Effector memory CD4-positive, alpha-beta T cell (primary cell): ENCODE results near the gene VCAN.

Experiments used
- DNase-seq, 3 donors: peaks; one replicate each; pipeline ENCODE4 v3.0.0-alpha.2; 2020
- H3K27ac ChIP-seq: 2 replicates; pipeline ENCODE4 v1.7.0; 2013; ENCODE audit warnings: mild to moderate bottlenecking, low read length, moderate library complexity; ENCODE audit not compliant: insufficient read depth, poor library complexity, severe bottlenecking
- H3K27me3 ChIP-seq: replicated peaks from 2 replicates; pipeline ENCODE4 v1.7.0; 2013; ENCODE audit warnings: mild to moderate bottlenecking, low read length; ENCODE audit not compliant: insufficient read depth, control insufficient read depth, poor library complexity, severe bottlenecking
- H3K36me3 ChIP-seq: 2 replicates; pipeline ENCODE4 v1.7.0; 2013; ENCODE audit warnings: mild to moderate bottlenecking, low read length, moderate library complexity; ENCODE audit not compliant: control insufficient read depth, insufficient read depth
- H3K4me1 ChIP-seq: 2 replicates; pipeline ENCODE4 v1.7.0; 2013; ENCODE audit warnings: low read length, mild to moderate bottlenecking; ENCODE audit not compliant: control insufficient read depth, insufficient read depth, poor library complexity, severe bottlenecking
- H3K4me3 ChIP-seq: 2 replicates; pipeline ENCODE4 v1.7.0; 2013; ENCODE audit warnings: low read length, low read depth, mild to moderate bottlenecking; ENCODE audit not compliant: insufficient read depth, poor library complexity, severe bottlenecking
- H3K9me3 ChIP-seq: 2 replicates; pipeline ENCODE4 v1.7.0; 2013; ENCODE audit warnings: mild to moderate bottlenecking, low read length, moderate library complexity; ENCODE audit not compliant: control insufficient read depth

The VCAN gene

GRCh38 chr5:83513081-83513480 lies 41.5 kb downstream of the VCAN start:
- Histone ChIP-seq H3K27me3 (no peaks in the 10 kb centered on the region), H3K4me1 (no peaks in the 10 kb centered on the region), H3K9me3 (no peaks in the 10 kb centered on the region), H3K4me3 (no peak overlapping the region), H3K36me3 (no peaks in the 10 kb centered on the region), H3K27ac (no peak overlapping the region)
- DNase-seq: no peak

DNA sequence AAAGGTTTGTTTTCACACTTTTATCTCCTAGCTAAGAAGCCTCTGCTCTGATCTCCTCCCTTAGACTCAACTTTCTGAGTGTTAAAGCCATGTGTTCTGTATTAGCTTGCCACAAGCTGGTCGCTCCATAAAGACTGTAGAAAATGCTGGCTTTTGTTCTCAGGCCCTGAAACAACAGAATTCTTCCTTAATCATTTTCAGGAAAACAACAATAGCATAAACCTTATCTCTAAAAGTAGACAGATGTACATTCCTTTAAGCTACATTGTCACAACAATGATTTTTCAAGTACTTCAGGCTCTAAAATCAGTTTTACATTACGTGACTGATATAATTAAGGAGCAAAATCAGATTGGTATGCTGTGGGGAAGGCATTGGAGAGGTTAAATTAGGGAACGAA lies 41.9 kb downstream of the VCAN start:
- Histone ChIP-seq H3K4me1 (no peaks in the 10 kb centered on the region), H3K4me3 (no peak overlapping the region), H3K36me3 (no peaks in the 10 kb centered on the region), H3K27ac (no peak overlapping the region), H3K9me3 (no peaks in the 10 kb centered on the region), H3K27me3 (no peaks in the 10 kb centered on the region)
- DNase-seq: no peak

DNA sequence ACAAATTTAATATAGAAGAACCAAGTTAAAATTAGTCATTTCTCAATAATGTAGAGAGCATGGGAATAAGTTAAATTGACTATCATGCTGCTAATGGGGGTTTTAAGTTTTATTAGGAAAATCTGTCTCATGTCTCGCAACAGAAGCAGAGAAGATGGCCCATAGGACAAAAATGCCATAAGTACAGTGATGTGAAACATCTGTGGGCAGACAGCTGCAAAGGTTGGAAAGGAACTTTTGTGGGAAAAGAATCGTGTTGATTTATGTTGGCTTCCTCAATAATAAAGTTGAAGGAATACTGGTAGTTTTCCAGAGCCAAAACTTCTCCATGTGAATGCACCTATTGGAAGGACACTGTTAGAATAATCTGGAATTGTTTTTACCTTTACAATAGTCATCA lies 44.8 kb downstream of the VCAN start:
- Histone ChIP-seq H3K36me3 (no peaks in the 10 kb centered on the region), H3K27ac (no peak overlapping the region), H3K4me1 (no peaks in the 10 kb centered on the region), H3K9me3 (no peaks in the 10 kb centered on the region), H3K4me3 (no peak overlapping the region), H3K27me3 (no peaks in the 10 kb centered on the region)
- no peak for DNase-seq

DNA sequence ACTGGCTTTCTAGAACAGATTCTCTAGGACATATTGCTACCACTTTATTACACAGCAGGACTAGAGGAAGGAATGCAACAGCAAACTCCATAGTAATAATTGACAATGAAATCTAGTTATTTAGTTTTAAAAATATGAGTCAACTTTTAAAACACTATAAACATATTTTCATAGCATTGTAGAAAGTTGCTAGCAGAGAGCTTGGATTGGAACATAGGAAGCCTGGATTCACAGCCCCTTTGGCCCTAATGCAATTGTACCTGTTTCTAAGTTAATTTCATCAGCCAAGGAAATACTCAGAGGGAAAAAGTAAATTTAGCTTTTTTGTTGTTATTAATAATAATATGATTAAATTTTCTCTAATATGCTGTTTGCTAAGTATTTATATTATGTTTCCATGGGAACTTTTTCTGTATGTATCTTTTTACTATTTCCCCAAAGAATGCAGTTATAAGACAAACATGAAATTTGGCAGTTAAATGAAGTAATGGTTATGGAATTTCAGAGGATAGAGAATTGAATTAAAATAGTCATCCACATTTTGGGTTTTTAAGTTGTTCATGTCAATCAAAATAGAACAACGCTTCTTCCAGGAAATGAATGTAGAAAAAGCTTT lies 45.6 kb downstream of the VCAN start:
- Histone ChIP-seq H3K4me1 (no peaks in the 10 kb centered on the region), H3K4me3 (no peak overlapping the region), H3K9me3 (no peaks in the 10 kb centered on the region), H3K27me3 (no peaks in the 10 kb centered on the region), H3K27ac (no peak overlapping the region), H3K36me3 (no peaks in the 10 kb centered on the region)
- no peak for DNase-seq

- Histone ChIP-seq H3K4me3 (no peak overlapping the region), H3K27ac (no peak overlapping the region), H3K36me3 (no peaks in the 10 kb centered on the region), H3K9me3 (no peaks in the 10 kb centered on the region), H3K27me3 (no peaks in the 10 kb centered on the region), H3K4me1 (no peaks in the 10 kb centered on the region)
- no peak for DNase-seq
Measured at GRCh38 chr5:83517688-83518085, 46.1 kb downstream of the VCAN start.

DNA sequence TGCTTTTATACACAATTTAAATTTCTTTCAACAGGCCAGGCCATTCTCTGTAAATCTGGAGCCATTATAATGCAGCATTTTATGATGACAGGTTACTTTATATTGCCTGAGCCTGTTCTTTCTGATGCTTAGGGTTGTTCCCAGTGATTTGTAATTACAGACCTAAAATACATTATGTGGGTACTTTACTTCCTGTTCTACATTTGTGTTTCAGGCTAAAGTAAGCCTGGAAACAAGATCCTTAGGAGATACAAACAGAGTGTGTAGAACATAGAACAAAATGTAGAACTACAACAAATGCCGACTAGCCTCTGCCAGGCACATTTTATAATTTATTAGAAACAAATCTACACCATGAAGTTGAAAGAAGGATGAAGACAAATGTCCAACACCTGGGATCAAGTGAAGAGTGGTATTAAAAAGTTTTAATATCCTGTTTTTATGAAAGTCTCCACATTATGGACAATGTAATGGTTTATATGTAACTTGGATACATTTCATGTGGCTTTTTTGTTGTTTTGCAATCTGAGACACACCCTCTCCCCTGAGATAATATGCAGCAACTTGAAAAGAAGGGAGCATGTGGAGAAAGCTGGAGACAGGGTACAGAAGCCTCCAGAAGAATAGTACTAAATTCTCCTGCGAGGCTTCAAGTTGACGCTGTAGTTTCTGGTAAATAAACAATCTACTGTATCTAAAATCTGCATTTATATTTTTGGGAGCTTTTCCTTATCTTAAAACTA lies 46.9 kb downstream of the VCAN start:
- no peaks in the 10 kb centered on the region for H3K36me3 ChIP-seq
- no peak overlapping the region for H3K4me3 ChIP-seq
- no peak overlapping the region for H3K27ac ChIP-seq
- no peaks in the 10 kb centered on the region for H3K4me1 ChIP-seq
- no peaks in the 10 kb centered on the region for H3K27me3 ChIP-seq
- no peaks in the 10 kb centered on the region for H3K9me3 ChIP-seq
- DNase-seq: no peak

DNA sequence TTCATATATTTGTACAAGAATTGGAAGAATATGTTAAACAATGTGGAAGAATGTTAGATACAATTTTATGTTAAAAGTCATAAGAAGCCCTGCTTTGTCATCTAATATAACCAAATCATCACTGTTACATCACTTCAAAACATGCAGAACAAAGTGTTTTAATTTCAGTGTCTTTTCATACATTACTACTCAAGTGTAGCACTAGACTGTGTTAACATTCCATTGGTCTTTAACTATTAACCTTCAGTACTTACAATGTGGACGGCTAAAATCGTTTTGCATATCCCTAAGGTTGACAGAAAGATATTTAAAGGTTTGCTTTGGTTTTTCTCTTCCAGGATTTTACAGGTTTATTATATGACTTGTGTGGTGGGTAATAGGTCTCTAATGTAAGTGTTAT lies 50.9 kb downstream of the VCAN start:
- Histone ChIP-seq H3K9me3 (no peaks in the 10 kb centered on the region), H3K27ac (no peak overlapping the region), H3K4me3 (no peak overlapping the region), H3K27me3 (no peaks in the 10 kb centered on the region), H3K36me3 (no peaks in the 10 kb centered on the region), H3K4me1 (no peaks in the 10 kb centered on the region)
- DNase-seq: no peak

DNA sequence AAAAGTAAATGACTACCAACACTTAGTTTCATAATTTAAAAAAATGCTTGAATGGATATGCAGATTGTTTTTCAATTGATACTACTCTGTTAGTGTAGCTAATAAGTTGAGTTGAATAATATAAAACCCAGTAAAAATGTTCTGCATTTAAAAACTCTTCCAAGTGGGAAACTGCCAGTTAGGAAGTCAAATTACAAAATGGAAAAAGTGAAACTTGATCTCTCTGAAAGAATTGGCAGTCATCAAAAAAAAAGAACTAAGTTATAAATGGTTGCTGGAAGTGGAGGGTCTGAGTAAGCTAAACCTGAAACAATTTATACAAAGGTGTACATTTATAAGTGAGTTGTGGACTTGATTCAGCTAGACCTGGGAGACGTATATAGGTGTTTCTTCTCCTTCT lies 52.4 kb downstream of the VCAN start:
- DNase-seq: no peak
- H3K27me3 ChIP-seq: no peaks in the 10 kb centered on the region
- H3K4me3 ChIP-seq: no peak overlapping the region
- H3K4me1 ChIP-seq: no peaks in the 10 kb centered on the region
- no peak overlapping the region for H3K27ac ChIP-seq
- no peaks in the 10 kb centered on the region for H3K9me3 ChIP-seq
- H3K36me3 ChIP-seq: no peaks in the 10 kb centered on the region

GRCh38 chr5:83524345-83524744 lies 52.8 kb downstream of the VCAN start:
- Histone ChIP-seq H3K9me3 (no peaks in the 10 kb centered on the region), H3K27ac (no peak overlapping the region), H3K27me3 (no peaks in the 10 kb centered on the region), H3K36me3 (no peaks in the 10 kb centered on the region), H3K4me1 (no peaks in the 10 kb centered on the region), H3K4me3 (no peak overlapping the region)
- no peak for DNase-seq

DNA sequence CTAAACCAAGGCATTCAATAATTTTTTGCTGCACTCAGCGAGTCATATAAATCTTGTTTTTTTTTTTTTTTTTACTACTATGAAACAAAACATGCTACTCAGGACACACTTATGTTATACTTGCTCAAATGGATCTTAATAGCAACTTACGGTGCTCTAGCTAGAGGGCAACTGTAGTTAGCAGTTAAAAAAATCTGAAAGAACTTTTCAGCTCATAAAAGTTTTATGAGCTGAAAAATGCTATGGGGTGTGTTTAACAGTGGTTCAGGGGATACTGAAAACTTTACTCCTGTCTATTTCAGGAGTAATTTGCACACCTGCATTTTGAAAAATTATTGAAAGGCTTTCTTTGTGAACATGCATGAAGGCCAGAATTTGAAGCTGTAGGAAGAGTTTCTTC lies 53.4 kb downstream of the VCAN start:
- Histone ChIP-seq H3K27me3 (no peaks in the 10 kb centered on the region), H3K9me3 (no peaks in the 10 kb centered on the region), H3K27ac (no peak overlapping the region), H3K36me3 (no peaks in the 10 kb centered on the region), H3K4me1 (no peaks in the 10 kb centered on the region), H3K4me3 (no peak overlapping the region)
- no peak for DNase-seq
